HepG2 (cell line): ENCODE measurements around the gene SPNS1. TPM values are rescaled to one million over a fixed set of nuclear protein-coding genes. Genes with fewer than 3 reads are reported as not detected.

Experiments used
- ATF7 ChIP-seq, 2 experiments: fragments of 450-650 bp in 1 of 2; sonication (generic) in 1 of 2; formaldehyde crosslinking in 1 of 2; IDR thresholded peaks; 2 replicates each; pipeline versions ENCODE4 v1.4.0 to v1.6.1; 2016 to 2020; ENCODE audit warnings: antibody characterized with exemption in 1 of 2, mild to moderate bottlenecking in 1 of 2, missing genetic modification reagents in 1 of 2
- KAT7 ChIP-seq: IDR thresholded peaks from 2 replicates; pipeline ENCODE4 v1.6.1; 2018; ENCODE audit warnings: borderline replicate concordance, missing compliant biosample characterization
- KLF12 ChIP-seq: sonication (generic); formaldehyde crosslinking; IDR thresholded peaks from 2 replicates; pipeline ENCODE4 v1.4.0; 2020; ENCODE audit warnings: missing genetic modification reagents, borderline replicate concordance
- MEIS2 ChIP-seq: sonication (generic); formaldehyde crosslinking; IDR thresholded peaks from 2 replicates; pipeline ENCODE4 v1.9.0; 2021; ENCODE audit warnings: mild to moderate bottlenecking, missing genetic modification reagents
- PAX8 ChIP-seq: sonication (generic); formaldehyde crosslinking; IDR thresholded peaks from 2 replicates; pipeline ENCODE4 v1.8.0; 2022; ENCODE audit warnings: mild to moderate bottlenecking, missing genetic modification reagents, borderline replicate concordance
- PRDM10 ChIP-seq: sonication (generic); formaldehyde crosslinking; IDR thresholded peaks from 2 replicates; pipeline ENCODE4 v1.4.0; 2020; ENCODE audit warnings: low read depth, missing genetic modification reagents
- RERE ChIP-seq: IDR thresholded peaks from 2 replicates; pipeline ENCODE4 v1.6.1; 2016; ENCODE audit warnings: low read depth, missing genetic modification reagents, missing compliant biosample characterization
- YEATS4 ChIP-seq: sonication (generic); formaldehyde crosslinking; IDR thresholded peaks from 2 replicates; pipeline ENCODE4 v1.4.0; 2020; ENCODE audit warnings: missing genetic modification reagents, borderline replicate concordance
- ZBTB39 ChIP-seq: sonication (generic); formaldehyde crosslinking; IDR thresholded peaks from 2 replicates; pipeline ENCODE4 v1.5.0; 2020; ENCODE audit warnings: missing genetic modification reagents
- ZBTB8A ChIP-seq: sonication (generic); formaldehyde crosslinking; IDR thresholded peaks from 2 replicates; pipeline ENCODE4 v1.4.0; 2020; ENCODE audit warnings: mild to moderate bottlenecking, low read depth, missing genetic modification reagents, borderline replicate concordance
- ZNF101 ChIP-seq: sonication (generic); formaldehyde crosslinking; IDR thresholded peaks from 2 replicates; pipeline ENCODE4 v1.4.0; 2020; ENCODE audit warnings: mild to moderate bottlenecking, low read depth, missing genetic modification reagents, borderline replicate concordance
- ZNF44 ChIP-seq: sonication (generic); formaldehyde crosslinking; IDR thresholded peaks from 2 replicates; pipeline ENCODE4 v1.5.1; 2020; ENCODE audit warnings: mild to moderate bottlenecking, missing genetic modification reagents
- ZNF614 ChIP-seq: IDR thresholded peaks from 2 replicates; pipeline ENCODE4 v1.6.1; 2018; ENCODE audit warnings: missing biosample characterization, missing genetic modification reagents, inconsistent platforms, borderline replicate concordance
- ZNF644 ChIP-seq: IDR thresholded peaks from 2 replicates; pipeline ENCODE4 v1.6.1; 2016; ENCODE audit warnings: low read depth
- ZZZ3 ChIP-seq: sonication (generic); formaldehyde crosslinking; IDR thresholded peaks from 2 replicates; pipeline ENCODE4 v1.4.0; 2020; ENCODE audit warnings: missing genetic modification reagents, mild to moderate bottlenecking, borderline replicate concordance
- polyA plus RNA-seq, 8 experiments: library from polyadenylated mRNA; depleted of rRNA in 3 of 8; stranded (reverse) in 7 of 8; unstranded in 1 of 8; fragments of >200 nt; fragmentation: Illumina TruSeq in 4 of 8; extraction: Trizol in 4 of 8; gene quantifications; 2 replicates each; pipeline versions ENCODE4 v1.2.1 to v1.2.3, GENCODE V29; 2011 to 2016; ENCODE audit warnings: low read depth in 4 of 8, missing spikeins in 1 of 8, mixed read lengths in 1 of 8; ENCODE audit not compliant: insufficient read depth in 1 of 8
- total RNA-seq, 5 experiments: library from RNA; depleted of rRNA; stranded (reverse); fragments of >200 nt; fragmentation: Illumina TruSeq; extraction: Trizol; gene quantifications; 2 replicates each; pipeline ENCODE4 v1.2.3, GENCODE V29; 2016; ENCODE audit warnings: low read depth in 1 of 5

Gene SPNS1
- total and polyA plus RNA-seq, 2 of the 13 experiments (the other 11 are each of a cell fraction or from before 2014, with no cell fraction given) = 25.6 to 38.8 TPM

- no peak for TF ChIP-seq ATF7 (IDR thresholded peaks at IDR 0.05)
- no peak; the same call in 1 of the 2 replicates for TF ChIP-seq ATF7 (CRISPR knock-in tag; IDR thresholded peaks at IDR 0.05)
- TF ChIP-seq RERE (CRISPR knock-in tag) = no peak; the same call in 1 of the 2 replicates
- no peak for TF ChIP-seq KAT7 (CRISPR knock-in tag)
- TF ChIP-seq ZNF44 (CRISPR knock-in tag) = no peak
- no peak for TF ChIP-seq ZBTB8A (CRISPR knock-in tag)
- no peak for TF ChIP-seq ZZZ3
- TF ChIP-seq PRDM10 (CRISPR knock-in tag) = peak; percentile 13; the same call in 1 of the 2 replicates
- 0 out of 2 replicates have a peak, but pooled peaks have one; percentile 9 for TF ChIP-seq ZBTB39
- TF ChIP-seq PAX8 (CRISPR knock-in tag) = no peak
- TF ChIP-seq ZNF614 (CRISPR knock-in tag) = 0 out of 2 replicates have a peak, but pooled peaks have one; percentile 35
- no peak for TF ChIP-seq ZNF101
- no peak for TF ChIP-seq ZNF644 (CRISPR knock-in tag)
- peak; percentile 17; the same call in 1 of the 2 replicates for TF ChIP-seq MEIS2
- no peak for TF ChIP-seq YEATS4 (CRISPR knock-in tag)
- TF ChIP-seq KLF12 (CRISPR knock-in tag) = 0 out of 2 replicates have a peak, but pooled peaks have one; percentile 20
Measured at GRCh38 chr16:28925386-28926228, 49.0 kb upstream of the SPNS1 start (continued).
